Osteocyte (in vitro differentiated cells): ENCODE measurements around the gene CNOT6. TPM values are rescaled to one million over a fixed set of nuclear protein-coding genes. Genes with fewer than 3 reads are reported as not detected.

Experiments used
- DNase-seq: peaks from one replicate; pipeline ENCODE4 v3.0.0; 2021; ENCODE audit warnings: mixed read lengths; ENCODE audit not compliant: unreplicated experiment; ENCODE audit errors: extremely low spot score
- H3K27ac Mint-ChIP-seq: one replicate; pipeline ENCODE4 v1.8.0; 2021; ENCODE audit warnings: mild to moderate bottlenecking, mixed read lengths; ENCODE audit not compliant: unreplicated experiment
- H3K27me3 Mint-ChIP-seq: one replicate; pipeline ENCODE4 v1.8.0; 2021; ENCODE audit warnings: mixed read lengths; ENCODE audit not compliant: unreplicated experiment
- H3K36me3 Mint-ChIP-seq: one replicate; pipeline ENCODE4 v1.8.0; 2021; ENCODE audit warnings: mixed read lengths; ENCODE audit not compliant: unreplicated experiment
- H3K4me1 Mint-ChIP-seq: one replicate; pipeline ENCODE4 v1.8.0; 2021; ENCODE audit warnings: mixed read lengths; ENCODE audit not compliant: unreplicated experiment
- H3K4me3 Mint-ChIP-seq: one replicate; pipeline ENCODE4 v1.8.0; 2021; ENCODE audit warnings: mild to moderate bottlenecking, moderate library complexity, mixed read lengths; ENCODE audit not compliant: unreplicated experiment
- H3K9me3 Mint-ChIP-seq: one replicate; pipeline ENCODE4 v1.8.0; 2021; ENCODE audit warnings: mixed read lengths; ENCODE audit not compliant: unreplicated experiment
- total RNA-seq: library from RNA; stranded (reverse); gene quantifications from 2 replicates; pipeline ENCODE4 v1.2.1, GENCODE V29; 2021
- TF ChIP-seq, protein P1 (sequence below): fragments of 200-600 bp; sonication (generic); IDR thresholded peaks from 2 replicates; pipeline ENCODE4 v1.5.0; 2021; ENCODE audit warnings: antibody characterized with exemption, mild to moderate bottlenecking, moderate library complexity

The CNOT6 gene
- total RNA-seq, 1 donor from 2014 or later: 33.5 TPM

DNA sequence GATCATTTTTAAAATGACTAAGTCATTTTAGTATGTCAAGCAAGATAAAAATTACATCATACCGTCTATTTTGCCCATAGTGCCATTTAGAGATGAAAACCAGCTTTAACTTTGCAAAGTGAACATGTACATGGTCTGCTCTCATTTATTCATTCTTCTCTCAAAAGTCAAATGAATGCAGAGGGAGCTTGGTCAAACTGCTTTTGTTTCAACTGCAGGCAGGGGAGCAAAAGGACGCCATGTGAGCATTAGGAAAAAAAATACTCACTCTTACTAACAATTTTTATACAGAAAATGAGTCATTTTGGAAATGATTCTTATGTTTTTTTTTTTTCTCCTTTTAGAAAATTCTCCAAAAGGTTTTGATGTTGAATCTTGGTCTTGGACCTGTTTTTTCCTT, 81.4 kb downstream of the CNOT6 start:
- H3K27ac Mint-ChIP-seq: no peak overlapping the region
- TF ChIP-seq, protein P1, sequence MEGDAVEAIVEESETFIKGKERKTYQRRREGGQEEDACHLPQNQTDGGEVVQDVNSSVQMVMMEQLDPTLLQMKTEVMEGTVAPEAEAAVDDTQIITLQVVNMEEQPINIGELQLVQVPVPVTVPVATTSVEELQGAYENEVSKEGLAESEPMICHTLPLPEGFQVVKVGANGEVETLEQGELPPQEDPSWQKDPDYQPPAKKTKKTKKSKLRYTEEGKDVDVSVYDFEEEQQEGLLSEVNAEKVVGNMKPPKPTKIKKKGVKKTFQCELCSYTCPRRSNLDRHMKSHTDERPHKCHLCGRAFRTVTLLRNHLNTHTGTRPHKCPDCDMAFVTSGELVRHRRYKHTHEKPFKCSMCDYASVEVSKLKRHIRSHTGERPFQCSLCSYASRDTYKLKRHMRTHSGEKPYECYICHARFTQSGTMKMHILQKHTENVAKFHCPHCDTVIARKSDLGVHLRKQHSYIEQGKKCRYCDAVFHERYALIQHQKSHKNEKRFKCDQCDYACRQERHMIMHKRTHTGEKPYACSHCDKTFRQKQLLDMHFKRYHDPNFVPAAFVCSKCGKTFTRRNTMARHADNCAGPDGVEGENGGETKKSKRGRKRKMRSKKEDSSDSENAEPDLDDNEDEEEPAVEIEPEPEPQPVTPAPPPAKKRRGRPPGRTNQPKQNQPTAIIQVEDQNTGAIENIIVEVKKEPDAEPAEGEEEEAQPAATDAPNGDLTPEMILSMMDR: no peak
- no peaks in the 10 kb centered on the region for H3K9me3 Mint-ChIP-seq
- H3K27me3 Mint-ChIP-seq: no peaks in the 10 kb centered on the region
- peaks cover 51% of the 10 kb centered on the region for H3K36me3 Mint-ChIP-seq
- no peaks in the 10 kb centered on the region for H3K4me1 Mint-ChIP-seq
- no peak for DNase-seq
- no peak overlapping the region for H3K4me3 Mint-ChIP-seq

DNA sequence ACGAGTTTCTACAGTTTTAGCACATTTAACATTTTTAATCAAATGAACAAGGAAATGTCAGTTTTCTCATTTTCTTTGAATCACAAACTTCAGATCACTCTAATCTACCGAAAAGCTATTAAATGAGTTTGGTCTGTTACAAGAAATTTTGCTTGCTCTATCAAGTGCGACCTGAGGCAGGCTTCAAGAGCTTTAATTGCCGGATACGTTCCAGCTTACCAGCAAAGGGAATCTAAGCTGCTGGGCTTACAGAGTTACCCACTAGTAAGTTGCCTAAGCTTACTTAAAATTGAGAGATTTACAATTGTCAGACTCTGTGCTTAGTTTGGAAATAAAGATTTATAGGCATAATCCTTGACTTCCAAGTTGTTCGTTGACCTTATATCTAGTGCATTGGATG, 86.5 kb downstream of the CNOT6 start:
- TF ChIP-seq, protein P1: no peak
- Mint-ChIP-seq H3K36me3 (peaks cover 27% of the 10 kb centered on the region), H3K27me3 (no peaks in the 10 kb centered on the region), H3K4me1 (no peaks in the 10 kb centered on the region), H3K4me3 (no peak overlapping the region), H3K27ac (no peak overlapping the region), H3K9me3 (peaks cover 16% of the 10 kb centered on the region)
- no peak for DNase-seq

DNA sequence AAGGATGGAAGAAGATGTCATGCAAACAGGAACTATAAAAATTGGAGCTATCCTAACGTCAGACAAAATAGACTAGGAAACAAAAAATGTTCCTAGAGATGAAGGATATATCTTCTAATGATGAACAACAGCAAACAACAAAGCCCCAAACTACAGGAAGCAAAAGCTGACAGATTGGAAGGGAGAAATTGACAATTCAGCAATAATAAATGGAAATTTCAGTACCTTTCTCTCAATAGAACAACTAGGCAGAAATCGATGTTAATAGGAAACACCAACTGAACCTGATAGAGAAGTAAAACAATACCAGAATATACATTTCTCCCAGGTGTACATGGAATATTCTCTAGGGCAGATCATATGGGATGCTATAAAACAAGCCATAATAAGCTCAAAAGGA, 89.6 kb downstream of the CNOT6 start:
- DNase-seq: no peak
- TF ChIP-seq, protein P1: no peak
- peaks cover 16% of the 10 kb centered on the region for H3K9me3 Mint-ChIP-seq
- no peak overlapping the region for H3K4me3 Mint-ChIP-seq
- no peaks in the 10 kb centered on the region for H3K27me3 Mint-ChIP-seq
- H3K36me3 Mint-ChIP-seq: peaks cover 8% of the 10 kb centered on the region
- no peaks in the 10 kb centered on the region for H3K4me1 Mint-ChIP-seq
- no peak overlapping the region for H3K27ac Mint-ChIP-seq

DNA sequence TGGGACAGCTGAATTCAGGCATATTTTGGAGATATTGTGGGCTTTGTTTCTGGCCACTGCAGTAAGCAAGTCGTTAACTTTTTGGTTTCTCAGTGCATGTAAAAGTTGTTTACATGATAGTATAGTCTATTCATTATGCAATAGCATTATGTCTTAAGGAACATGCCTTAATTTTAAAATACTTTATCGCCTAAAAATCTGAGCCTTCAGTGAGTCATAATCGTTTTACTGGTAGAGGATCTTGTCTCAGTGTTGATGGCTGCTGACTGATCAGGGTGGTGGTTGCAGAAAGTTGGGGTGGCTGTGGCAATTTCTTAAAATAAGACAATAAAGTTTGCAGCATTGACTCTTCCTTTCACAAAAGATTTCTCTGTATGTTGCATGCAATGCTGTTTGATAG, 92.0 kb downstream of the CNOT6 start:
- H3K9me3 Mint-ChIP-seq: peaks cover 16% of the 10 kb centered on the region
- H3K4me3 Mint-ChIP-seq: no peak overlapping the region
- DNase-seq: no peak
- no peaks in the 10 kb centered on the region for H3K4me1 Mint-ChIP-seq
- no peak overlapping the region for H3K27ac Mint-ChIP-seq
- TF ChIP-seq, protein P1: no peak
- no peaks in the 10 kb centered on the region for H3K27me3 Mint-ChIP-seq
- H3K36me3 Mint-ChIP-seq: peaks cover 5% of the 10 kb centered on the region

DNA sequence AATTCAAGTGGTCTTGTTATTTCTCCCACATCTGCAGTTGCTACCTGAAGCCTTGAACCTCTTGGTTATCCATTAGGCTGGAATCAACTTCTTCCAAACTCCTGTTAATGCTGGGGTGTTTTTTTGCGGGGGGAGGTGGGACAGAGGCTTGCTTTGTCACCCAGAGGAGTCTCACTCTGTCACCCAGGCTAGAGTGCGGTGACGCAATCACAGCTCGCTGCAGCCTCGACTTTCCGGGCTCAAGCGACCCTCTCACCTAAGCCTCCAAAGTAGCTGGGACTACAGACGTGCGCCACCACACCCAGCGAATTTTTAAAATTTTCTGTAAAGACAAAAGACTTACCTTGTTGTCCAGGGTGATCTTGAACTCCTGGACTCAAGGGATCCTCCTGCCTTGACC, 92.7 kb downstream of the CNOT6 start:
- no peaks in the 10 kb centered on the region for H3K4me1 Mint-ChIP-seq
- no peak overlapping the region for H3K4me3 Mint-ChIP-seq
- H3K9me3 Mint-ChIP-seq: peaks cover 16% of the 10 kb centered on the region
- no peak overlapping the region for H3K27ac Mint-ChIP-seq
- DNase-seq: no peak
- H3K27me3 Mint-ChIP-seq: no peaks in the 10 kb centered on the region
- TF ChIP-seq, protein P1: no peak
- H3K36me3 Mint-ChIP-seq: peaks cover 5% of the 10 kb centered on the region
